Mesendoderm (in vitro differentiated cells): ENCODE data around the gene LMBRD2.

Source experiments
- DNase-seq: peaks from one replicate; pipeline ENCODE4 v3.0.0; 2013
- H2AK5ac ChIP-seq: 2 replicates; pipeline ENCODE4 v1.6.1; 2013; ENCODE audit warnings: low read length, inconsistent platforms
- H2BK120ac ChIP-seq: 2 replicates; pipeline ENCODE4 v1.6.1; 2013; ENCODE audit warnings: low read depth, mild to moderate bottlenecking, low read length, moderate library complexity, mixed read lengths
- H2BK15ac ChIP-seq: replicated peaks from 2 replicates; pipeline ENCODE4 v1.6.1; 2013; ENCODE audit warnings: low read depth, mild to moderate bottlenecking, moderate library complexity
- H2BK5ac ChIP-seq: 2 replicates; pipeline ENCODE4 v1.6.1; 2013; ENCODE audit warnings: low read length, inconsistent platforms
- H3K18ac ChIP-seq: 2 replicates; pipeline ENCODE4 v1.6.1; 2013; ENCODE audit warnings: mild to moderate bottlenecking, low read length, mixed read lengths
- H3K23ac ChIP-seq: one replicate; pipeline ENCODE4 v1.6.1; 2013; ENCODE audit warnings: low read length
- H3K27ac ChIP-seq: 2 replicates; pipeline ENCODE4 v1.5.1; 2013; ENCODE audit warnings: low read depth, mild to moderate bottlenecking, inconsistent platforms, low read length, moderate library complexity
- H3K27me3 ChIP-seq: 2 replicates; pipeline ENCODE4 v1.6.1; 2013; ENCODE audit warnings: low read length, control low read depth, mild to moderate bottlenecking, inconsistent platforms; ENCODE audit not compliant: insufficient read depth, poor library complexity
- H3K36me3 ChIP-seq: 2 replicates; pipeline ENCODE4 v1.6.1; 2013; ENCODE audit warnings: low read length, inconsistent platforms; ENCODE audit not compliant: control insufficient read depth, insufficient read depth
- H3K4ac ChIP-seq: one replicate; pipeline ENCODE4 v1.6.1; 2013; ENCODE audit warnings: low read depth, mild to moderate bottlenecking, low read length, moderate library complexity
- H3K4me1 ChIP-seq: 2 replicates; pipeline ENCODE4 v1.6.1; 2013; ENCODE audit warnings: low read depth, low read length, inconsistent platforms; ENCODE audit not compliant: control insufficient read depth
- H3K4me2 ChIP-seq: 2 replicates; pipeline ENCODE4 v1.6.1; 2013; ENCODE audit warnings: low read length
- H3K4me3 ChIP-seq: 2 replicates; pipeline ENCODE4 v1.5.1; 2013; ENCODE audit warnings: mild to moderate bottlenecking, low read length
- H3K56ac ChIP-seq: one replicate; pipeline ENCODE4 v1.6.1; 2013; ENCODE audit warnings: low read length
- H3K79me1 ChIP-seq: 2 replicates; pipeline ENCODE4 v1.6.1; 2013; ENCODE audit warnings: low read length, inconsistent platforms
- H3K79me2 ChIP-seq: 2 replicates; pipeline ENCODE4 v1.6.1; 2013; ENCODE audit warnings: mild to moderate bottlenecking, low read length; ENCODE audit not compliant: control insufficient read depth, insufficient read depth
- H3K9ac ChIP-seq: 2 replicates; pipeline ENCODE4 v1.6.1; 2013; ENCODE audit warnings: low read length, inconsistent platforms
- H4K5ac ChIP-seq: one replicate; pipeline ENCODE4 v1.6.1; 2013; ENCODE audit warnings: low read length
- H4K8ac ChIP-seq: one replicate; pipeline ENCODE4 v1.6.1; 2013; ENCODE audit warnings: low read depth, mild to moderate bottlenecking, control low read depth, low read length, moderate library complexity
- WGBS: extraction: QIAGEN DNeasy Blood & Tissue Kit; methylation state at CpG from one replicate; pipeline ENCODE4 v1.1.7; 2013; ENCODE audit warnings: low lambda C conversion rate, missing lambda C conversion rate; ENCODE audit not compliant: insufficient coverage; ENCODE audit errors: extremely low coverage; 5-methylcytosine and 5-hydroxymethylcytosine counted together

The LMBRD2 gene

DNA sequence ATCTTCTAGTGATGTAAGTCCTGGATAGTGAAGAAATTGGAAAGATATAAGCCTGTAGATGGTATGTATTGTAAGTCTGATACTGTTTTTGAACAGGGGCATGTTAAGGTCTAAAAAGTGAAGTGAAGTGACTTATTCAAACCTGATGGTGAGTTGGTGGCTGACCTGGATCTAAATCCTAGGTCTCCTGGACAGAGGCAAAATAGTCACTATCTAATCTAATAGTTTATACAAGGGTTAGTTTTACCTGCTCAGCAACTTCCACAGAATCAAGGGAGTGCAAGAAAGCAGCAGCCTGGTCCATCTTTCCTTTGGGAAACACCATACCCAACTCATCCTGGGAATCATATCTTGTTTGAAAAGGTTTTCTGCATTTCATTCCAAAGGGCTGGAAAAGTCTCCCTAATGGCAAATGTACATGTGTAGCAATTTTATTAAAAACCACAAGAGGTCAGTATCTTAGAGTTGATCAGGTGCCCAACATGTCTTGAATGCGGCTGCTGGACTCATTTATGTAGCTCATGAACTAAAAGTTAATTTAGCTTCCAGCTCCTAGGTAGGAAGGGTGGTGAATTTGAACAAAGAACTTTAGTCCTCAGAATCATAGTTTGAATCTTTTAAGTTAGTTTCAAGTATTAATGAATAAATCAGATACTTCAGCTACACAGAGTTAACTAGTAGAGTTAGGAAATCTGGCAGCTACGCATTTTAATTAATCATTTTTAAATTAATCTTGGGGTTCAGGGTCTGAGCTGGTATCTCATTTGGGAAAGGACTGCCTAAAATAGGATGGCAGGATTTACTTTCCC is 26.2 kb upstream of the LMBRD2 start:
- Histone ChIP-seq H3K4me3 (no peak overlapping the region), H3K36me3 (peaks cover 6% of the 10 kb centered on the region), H3K4me2 (no peak overlapping the region), H3K9ac (no peak overlapping the region), H3K23ac (no peak overlapping the region), H3K27ac (no peak overlapping the region), H2AK5ac (no peak overlapping the region), H4K5ac (no peak overlapping the region), H3K56ac (no peak overlapping the region), H4K8ac (no peak overlapping the region), H2BK5ac (no peak overlapping the region), H3K79me1 (no peaks in the 10 kb centered on the region), H2BK15ac (no peak overlapping the region), H3K79me2 (no peaks in the 10 kb centered on the region), H3K4me1 (no peaks in the 10 kb centered on the region), H3K18ac (no peak overlapping the region), H2BK120ac (no peak overlapping the region), H3K4ac (no peak overlapping the region), H3K27me3 (no peaks in the 10 kb centered on the region)
- WGBS = no CpG with 5 or more reads among the region's 2 CpGs
- DNase-seq = no peak

DNA sequence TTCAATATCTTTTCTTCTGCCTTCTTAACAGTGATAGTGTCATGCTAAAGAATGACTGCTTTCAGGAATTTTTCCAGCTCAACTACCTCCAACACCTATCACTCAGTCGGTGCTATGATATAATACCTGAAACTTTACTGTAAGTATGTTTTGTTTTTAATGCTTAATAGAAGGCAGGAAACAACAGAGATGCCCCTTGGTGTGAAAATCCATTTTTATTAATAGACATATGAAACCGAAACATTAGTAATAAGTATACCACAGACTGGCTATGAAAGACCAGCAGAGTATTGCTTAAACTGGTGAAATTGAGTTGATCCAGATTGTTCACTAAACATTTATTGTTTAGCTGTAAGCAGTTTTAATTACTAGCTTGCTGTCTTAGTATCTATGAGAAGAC is 25.5 kb upstream of the LMBRD2 start:
- Histone ChIP-seq H3K4ac (no peak overlapping the region), H3K23ac (no peak overlapping the region), H3K27ac (no peak overlapping the region), H3K9ac (no peak overlapping the region), H3K4me3 (no peak overlapping the region), H4K8ac (no peak overlapping the region), H3K79me1 (no peaks in the 10 kb centered on the region), H3K36me3 (peaks cover 6% of the 10 kb centered on the region), H3K79me2 (no peaks in the 10 kb centered on the region), H4K5ac (no peak overlapping the region), H2BK120ac (no peak overlapping the region), H3K56ac (no peak overlapping the region), H2BK15ac (no peak overlapping the region), H3K18ac (no peak overlapping the region), H2BK5ac (no peak overlapping the region), H3K4me1 (no peaks in the 10 kb centered on the region), H2AK5ac (no peak overlapping the region), H3K27me3 (no peaks in the 10 kb centered on the region), H3K4me2 (no peak overlapping the region)
- DNase-seq = no peak
- no CpG with 5 or more reads among the region's 2 CpGs for WGBS

DNA sequence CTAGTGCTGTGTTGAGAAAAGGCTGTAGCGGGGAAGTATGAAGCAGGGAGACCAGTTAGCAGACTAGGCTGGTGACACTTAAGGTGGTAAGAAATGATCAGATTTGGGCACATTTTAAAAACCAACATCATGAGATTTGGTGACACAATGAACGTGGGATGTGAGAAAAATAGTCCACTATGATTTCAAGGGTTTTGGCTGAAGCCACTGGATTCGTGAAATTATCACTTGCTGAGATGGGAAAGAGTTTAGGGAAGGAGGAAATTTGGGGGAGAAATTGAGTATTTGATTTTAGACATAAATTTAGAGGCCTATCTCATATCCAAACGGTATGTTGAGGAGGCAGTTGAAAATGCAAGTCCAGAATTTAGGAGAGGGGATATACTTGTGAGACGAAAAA is 23.4 kb upstream of the LMBRD2 start:
- Histone ChIP-seq H3K4me1 (no peaks in the 10 kb centered on the region), H3K27me3 (no peaks in the 10 kb centered on the region), H2BK15ac (no peak overlapping the region), H3K56ac (no peak overlapping the region), H3K18ac (no peak overlapping the region), H3K9ac (no peak overlapping the region), H2BK120ac (no peak overlapping the region), H2BK5ac (no peak overlapping the region), H3K36me3 (peaks cover 11% of the 10 kb centered on the region), H3K23ac (no peak overlapping the region), H3K79me1 (peaks cover 2% of the 10 kb centered on the region), H3K4me2 (no peak overlapping the region), H4K8ac (no peak overlapping the region), H2AK5ac (no peak overlapping the region), H3K4ac (no peak overlapping the region), H3K4me3 (no peak overlapping the region), H3K79me2 (no peaks in the 10 kb centered on the region), H4K5ac (no peak overlapping the region), H3K27ac (no peak overlapping the region)
- no peak for DNase-seq
- no CpG with 5 or more reads among the region's 5 CpGs for WGBS

DNA sequence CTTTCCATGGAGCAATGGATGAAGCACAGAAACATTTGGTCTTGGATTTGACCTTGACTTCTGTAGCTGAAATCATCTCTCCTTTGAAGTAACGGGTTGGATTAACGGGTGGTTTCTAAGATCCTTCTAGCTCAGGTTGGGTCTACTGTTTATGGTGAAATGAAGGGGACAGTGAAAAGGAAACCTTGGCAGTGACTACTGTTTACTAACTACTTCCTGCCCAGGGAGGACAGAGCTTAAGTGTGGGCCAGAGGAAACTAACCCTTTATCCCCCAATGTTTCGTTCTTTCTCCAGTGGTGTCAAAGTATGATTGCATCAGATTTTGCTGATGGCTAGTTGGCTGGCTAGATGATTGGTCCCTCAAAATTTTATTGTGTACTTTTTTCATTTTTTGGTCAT is 22.4 kb upstream of the LMBRD2 start:
- Histone ChIP-seq H3K79me2 (no peaks in the 10 kb centered on the region), H3K4me2 (no peak overlapping the region), H3K27me3 (no peaks in the 10 kb centered on the region), H3K23ac (no peak overlapping the region), H3K4me3 (no peak overlapping the region), H4K8ac (no peak overlapping the region), H3K56ac (no peak overlapping the region), H3K4me1 (no peaks in the 10 kb centered on the region), H3K9ac (no peak overlapping the region), H3K18ac (no peak overlapping the region), H3K4ac (no peak overlapping the region), H4K5ac (no peak overlapping the region), H2AK5ac (no peak overlapping the region), H2BK15ac (no peak overlapping the region), H3K79me1 (peaks cover 2% of the 10 kb centered on the region), H2BK5ac (no peak overlapping the region), H2BK120ac (no peak overlapping the region), H3K27ac (no peak overlapping the region), H3K36me3 (peaks cover 11% of the 10 kb centered on the region)
- no CpG with 5 or more reads among the region's 3 CpGs for WGBS
- DNase-seq = no peak

DNA sequence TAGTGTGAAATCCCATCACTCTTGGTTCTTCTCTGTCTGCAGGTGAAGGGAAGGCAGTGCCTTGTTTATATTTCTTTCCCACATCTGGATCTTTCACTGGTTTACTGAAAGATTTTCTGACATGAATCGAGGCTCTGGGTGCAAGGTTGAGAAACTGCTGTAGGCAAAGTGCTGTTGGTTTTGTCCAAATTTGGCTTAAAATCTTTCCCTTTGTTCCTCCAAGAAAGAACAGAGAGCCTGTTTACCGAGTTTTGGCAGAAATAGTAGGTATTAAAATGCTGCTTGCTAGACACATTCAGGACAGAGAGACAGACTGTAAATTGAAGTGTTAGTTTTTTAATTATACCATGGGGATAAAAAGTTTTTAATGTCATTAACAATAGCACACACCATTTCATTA is 21.7 kb upstream of the LMBRD2 start:
- Histone ChIP-seq H4K5ac (no peak overlapping the region), H3K4me2 (no peak overlapping the region), H2BK120ac (no peak overlapping the region), H3K9ac (no peak overlapping the region), H2BK5ac (no peak overlapping the region), H3K23ac (no peak overlapping the region), H3K27ac (no peak overlapping the region), H3K56ac (no peak overlapping the region), H3K36me3 (peaks cover 11% of the 10 kb centered on the region), H3K27me3 (no peaks in the 10 kb centered on the region), H3K4ac (no peak overlapping the region), H3K4me1 (no peaks in the 10 kb centered on the region), H3K79me1 (peaks cover 2% of the 10 kb centered on the region), H4K8ac (no peak overlapping the region), H3K18ac (no peak overlapping the region), H3K4me3 (no peak overlapping the region), H2AK5ac (no peak overlapping the region), H2BK15ac (no peak overlapping the region), H3K79me2 (no peaks in the 10 kb centered on the region)
- no peak for DNase-seq
- WGBS = no CpG with 5 or more reads among the region's 2 CpGs

DNA sequence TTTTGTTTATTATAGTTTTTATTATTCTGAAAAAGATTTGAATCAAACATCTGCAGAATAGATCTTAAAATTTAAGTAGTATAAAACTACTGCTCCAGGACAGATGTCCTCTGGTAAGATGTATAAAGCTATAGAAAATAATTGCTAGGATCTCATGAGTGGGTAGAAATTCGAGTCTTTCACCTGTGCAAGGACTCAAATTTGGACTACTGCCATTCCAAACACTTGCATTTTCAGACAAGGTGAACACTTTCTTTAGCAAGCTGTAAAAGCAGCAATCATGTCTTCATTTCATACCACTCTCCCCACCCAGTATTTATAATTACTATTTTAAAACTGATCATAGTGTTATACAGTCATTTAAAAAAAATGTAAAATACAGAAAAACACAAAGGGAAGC is 20.9 kb upstream of the LMBRD2 start:
- Histone ChIP-seq H2AK5ac (no peak overlapping the region), H3K27me3 (no peaks in the 10 kb centered on the region), H3K9ac (no peak overlapping the region), H4K5ac (no peak overlapping the region), H3K36me3 (peaks cover 11% of the 10 kb centered on the region), H3K4me2 (no peak overlapping the region), H3K4ac (no peak overlapping the region), H3K27ac (no peak overlapping the region), H2BK5ac (no peak overlapping the region), H2BK15ac (no peak overlapping the region), H3K4me3 (no peak overlapping the region), H3K18ac (no peak overlapping the region), H3K23ac (no peak overlapping the region), H4K8ac (no peak overlapping the region), H3K79me2 (peaks cover 2% of the 10 kb centered on the region), H3K79me1 (peaks cover 2% of the 10 kb centered on the region), H2BK120ac (no peak overlapping the region), H3K56ac (no peak overlapping the region), H3K4me1 (no peaks in the 10 kb centered on the region)
- no CpG with 5 or more reads among the region's 1 CpG for WGBS
- DNase-seq = no peak
